Neuronal stem cell (in vitro differentiated cells): ENCODE data around the gene PAX7.
A peak's percentile ranks its signal among the peaks of the same experiment; 100 is the strongest.

Source experiments
- DNase-seq: peaks from one replicate; pipeline ENCODE4 v3.0.0-alpha.2; 2013; ENCODE audit warnings: low spot score
- H2AFZ ChIP-seq: one replicate; pipeline ENCODE4 v1.6.1; 2013; ENCODE audit warnings: mild to moderate bottlenecking, low read length, inconsistent platforms
- H2AK5ac ChIP-seq: 2 replicates; pipeline ENCODE4 v1.6.1; 2013; ENCODE audit warnings: low read depth, mild to moderate bottlenecking, inconsistent platforms, low read length, moderate library complexity, mixed read lengths
- H2BK120ac ChIP-seq: 2 replicates; pipeline ENCODE4 v1.6.1; 2013; ENCODE audit warnings: low read depth, mild to moderate bottlenecking, inconsistent platforms, low read length, moderate library complexity, mixed read lengths
- H2BK12ac ChIP-seq: one replicate; pipeline ENCODE4 v1.6.1; 2013; ENCODE audit warnings: low read length, inconsistent platforms
- H2BK15ac ChIP-seq: 2 replicates; pipeline ENCODE4 v1.6.1; 2013; ENCODE audit warnings: mild to moderate bottlenecking, low read length, inconsistent platforms, mixed read lengths
- H2BK5ac ChIP-seq: one replicate; pipeline ENCODE4 v1.6.1; 2013; ENCODE audit warnings: inconsistent platforms, mild to moderate bottlenecking, low read length, moderate library complexity
- H3K14ac ChIP-seq: one replicate; pipeline ENCODE4 v1.6.1; 2013; ENCODE audit warnings: low read length, inconsistent platforms
- H3K18ac ChIP-seq: 2 replicates; pipeline ENCODE4 v1.6.1; 2013; ENCODE audit warnings: low read length, inconsistent platforms
- H3K23ac ChIP-seq: 2 replicates; pipeline ENCODE4 v1.6.1; 2013; ENCODE audit warnings: low read depth, mild to moderate bottlenecking, mixed read lengths, low read length, inconsistent platforms; ENCODE audit not compliant: poor library complexity
- H3K27ac ChIP-seq: replicated peaks from 3 replicates; pipeline ENCODE4 v1.5.1; 2013; ENCODE audit warnings: low read length, inconsistent platforms
- H3K27me3 ChIP-seq, 3 experiments: 2 replicates each; pipeline ENCODE4 v1.6.1; 2013; ENCODE audit warnings: low read length in 3 of 3, mild to moderate bottlenecking in 2 of 3, inconsistent platforms in 1 of 3, low read depth in 1 of 3, mixed read lengths in 1 of 3, moderate library complexity in 1 of 3; ENCODE audit not compliant: control insufficient read depth in 3 of 3, insufficient read depth in 3 of 3
- H3K36me3 ChIP-seq, 2 donors: replicated peaks in 1 of 2; 2 replicates each; pipeline ENCODE4 v1.6.1; 2013; ENCODE audit warnings: low read length in 2 of 2; ENCODE audit not compliant: control insufficient read depth in 2 of 2, insufficient read depth in 2 of 2
- H3K4ac ChIP-seq: 2 replicates; pipeline ENCODE4 v1.6.1; 2013; ENCODE audit warnings: inconsistent platforms, mild to moderate bottlenecking, low read length, moderate library complexity
- H3K4me1 ChIP-seq, 2 donors: 1 replicate in 1 of 2; 2 replicates in 1 of 2; pipeline ENCODE4 v1.6.1; 2013; ENCODE audit warnings: low read length in 2 of 2, low read depth in 1 of 2; ENCODE audit not compliant: control insufficient read depth in 2 of 2, insufficient read depth in 1 of 2
- H3K4me2 ChIP-seq: one replicate; pipeline ENCODE4 v1.6.1; 2013; ENCODE audit warnings: mild to moderate bottlenecking, low read length, inconsistent platforms; ENCODE audit not compliant: insufficient read depth, poor library complexity, severe bottlenecking
- H3K4me3 ChIP-seq, 2 donors: 2 replicates each; pipeline ENCODE4 v1.5.1; 2013; ENCODE audit warnings: low read length in 2 of 2, mild to moderate bottlenecking in 2 of 2, inconsistent platforms in 1 of 2, moderate library complexity in 1 of 2
- H3K79me1 ChIP-seq: one replicate; pipeline ENCODE4 v1.6.1; 2013; ENCODE audit warnings: low read depth, mild to moderate bottlenecking, inconsistent platforms, low read length, moderate library complexity
- H3K9ac ChIP-seq: one replicate; pipeline ENCODE4 v1.6.1; 2013; ENCODE audit warnings: mild to moderate bottlenecking, low read depth, low read length, inconsistent platforms; ENCODE audit not compliant: poor library complexity
- H3K9me3 ChIP-seq, 2 donors: replicated peaks in 1 of 2; 2 replicates each; pipeline versions ENCODE3 to v1.6.1; 2013; ENCODE audit warnings: low read length in 2 of 2, mild to moderate bottlenecking in 2 of 2, inconsistent platforms in 1 of 2, low read depth in 1 of 2, mixed read lengths in 1 of 2, moderate library complexity in 1 of 2; ENCODE audit not compliant: control insufficient read depth in 2 of 2, insufficient read depth in 1 of 2
- H4K8ac ChIP-seq: one replicate; pipeline ENCODE4 v1.6.1; 2013; ENCODE audit warnings: low read depth, mild to moderate bottlenecking, inconsistent platforms, low read length, moderate library complexity
- H4K91ac ChIP-seq: one replicate; pipeline ENCODE4 v1.6.1; 2013; ENCODE audit warnings: low read length, low read depth, mild to moderate bottlenecking, inconsistent platforms; ENCODE audit not compliant: poor library complexity
- WGBS, 2 donors: extraction: QIAGEN DNeasy Blood & Tissue Kit; methylation state at CpG; one replicate each; pipeline ENCODE4 v1.1.7; 2013; ENCODE audit warnings: missing lambda C conversion rate in 2 of 2, mixed read lengths in 1 of 2; ENCODE audit not compliant: insufficient read length in 2 of 2, insufficient replicate concordance in 1 of 2; ENCODE audit errors: extremely low coverage in 2 of 2; 5-methylcytosine and 5-hydroxymethylcytosine counted together

Gene PAX7

GRCh38 chr1:18719786-18720451 lies 89.3 kb downstream of the PAX7 start:
- no peak overlapping the region for H3K4me3 ChIP-seq
- no peaks in the 10 kb centered on the region for H3K9me3 ChIP-seq
- no peak overlapping the region for H3K9ac ChIP-seq
- H2BK15ac ChIP-seq: peak overlapping the region; percentile 6
- H3K79me1 ChIP-seq: no peaks in the 10 kb centered on the region
- H3K4me1 ChIP-seq: peaks cover 0 to 37% of the 10 kb centered on the region in 2 donors
- H2AK5ac ChIP-seq: peak overlapping the region; percentile 49
- no peak overlapping the region for H4K8ac ChIP-seq
- H2BK12ac ChIP-seq: no peak overlapping the region
- WGBS, 2 donors: no CpG with 5 or more reads among the region's 9 CpGs
- H2AFZ ChIP-seq: no peak overlapping the region
- H4K91ac ChIP-seq: no peak overlapping the region
- peak overlapping the region; percentile 14 for H3K4ac ChIP-seq
- no peak overlapping the region for H2BK5ac ChIP-seq
- peaks cover 5 to 77% (median 44%) of the 10 kb centered on the region in 3 experiments for H3K27me3 ChIP-seq
- peak overlapping the region; percentile 53 for H3K18ac ChIP-seq
- H3K14ac ChIP-seq: no peak overlapping the region
- no peak overlapping the region for H2BK120ac ChIP-seq
- H3K27ac ChIP-seq: no peak overlapping the region
- H3K23ac ChIP-seq: peak overlapping the region; percentile 32
- no peak overlapping the region for H3K4me2 ChIP-seq
- no peak for DNase-seq
- no peaks in the 10 kb centered on the region for H3K36me3 ChIP-seq

DNA sequence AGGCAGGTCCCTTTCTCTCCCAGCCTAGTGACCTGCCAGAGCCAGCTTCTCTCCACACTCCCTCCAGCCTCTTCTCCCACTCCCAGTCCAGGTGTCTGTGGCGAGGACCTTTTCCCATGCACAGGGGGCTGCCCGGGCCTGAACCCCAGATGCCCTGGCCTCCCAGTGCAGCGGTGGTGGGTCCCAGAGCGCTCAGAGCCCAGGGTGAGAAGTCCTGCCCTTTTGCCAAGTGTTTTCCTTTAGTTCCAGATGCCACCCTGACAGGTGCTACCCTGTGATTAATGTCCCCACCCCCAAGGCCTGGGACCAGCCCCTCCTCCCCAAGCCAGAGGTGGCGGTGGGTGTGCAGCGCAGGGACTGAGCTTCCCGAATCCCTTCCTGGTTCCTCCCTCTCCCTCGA lies 90.4 kb downstream of the PAX7 start:
- peaks cover 0 to 44% of the 10 kb centered on the region in 2 donors for H3K4me1 ChIP-seq
- WGBS, 2 donors: no CpG with 5 or more reads among the region's 8 CpGs

DNA sequence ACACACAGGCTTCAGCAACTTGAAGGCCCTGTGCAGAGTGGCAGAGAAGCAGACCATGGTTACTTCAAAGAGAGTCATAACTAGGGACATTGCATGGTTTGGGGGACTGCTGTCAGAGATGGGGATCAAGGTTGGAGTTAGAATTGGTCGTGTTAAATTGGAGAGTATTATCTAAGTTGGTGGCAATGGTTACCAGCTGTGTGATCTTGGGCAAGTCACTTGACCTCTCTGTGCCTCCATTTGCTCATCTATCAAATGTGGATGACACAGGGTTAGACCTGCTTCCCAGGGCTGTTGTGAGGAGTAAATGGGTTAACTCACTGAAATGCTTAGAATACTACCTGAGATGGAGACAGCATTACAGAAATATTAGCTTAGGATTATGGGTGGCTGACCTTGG lies 91.1 kb downstream of the PAX7 start:
- Histone ChIP-seq H3K18ac (no peak overlapping the region), H2BK12ac (no peak overlapping the region), H3K14ac (no peak overlapping the region), H3K79me1 (no peaks in the 10 kb centered on the region), H2AFZ (no peak overlapping the region), H3K4ac (no peak overlapping the region), H3K27me3 (peaks cover 5 to 60% (median 30%) of the 10 kb centered on the region in 3 experiments), H4K91ac (no peak overlapping the region), H2BK120ac (peak overlapping the region; percentile 14), H2BK15ac (peak overlapping the region; percentile 71), H3K23ac (no peak overlapping the region), H3K27ac (no peak overlapping the region), H3K4me1 (peaks cover 0 to 45% of the 10 kb centered on the region in 2 donors), H3K9ac (no peak overlapping the region), H3K4me2 (no peak overlapping the region), H2BK5ac (peak overlapping the region; percentile 56), H2AK5ac (peak overlapping the region; percentile 93), H3K4me3 (no peak overlapping the region), H3K36me3 (no peaks in the 10 kb centered on the region), H3K9me3 (no peaks in the 10 kb centered on the region), H4K8ac (no peak overlapping the region)
- WGBS, 2 donors: no CpG with 5 or more reads among the region's 1 CpG
- DNase-seq: no peak

More for the DNA sequence above, 90.4 kb downstream of the PAX7 start:
- Histone ChIP-seq H3K4me2 (no peak overlapping the region), H3K36me3 (no peaks in the 10 kb centered on the region), H3K79me1 (no peaks in the 10 kb centered on the region), H4K8ac (no peak overlapping the region), H3K9me3 (no peaks in the 10 kb centered on the region), H2BK15ac (peak overlapping the region; percentile 71), H3K18ac (peak overlapping the region; percentile 80), H3K9ac (no peak overlapping the region), H2AK5ac (peak overlapping the region; percentile 93), H3K4ac (no peak overlapping the region), H2BK120ac (peak overlapping the region; percentile 14), H2AFZ (no peak overlapping the region), H3K4me3 (no peak overlapping the region), H4K91ac (no peak overlapping the region), H3K27ac (no peak overlapping the region), H2BK5ac (peak overlapping the region; percentile 56), H3K27me3 (peaks cover 5 to 65% (median 37%) of the 10 kb centered on the region in 3 experiments), H3K14ac (no peak overlapping the region), H3K23ac (no peak overlapping the region), H2BK12ac (no peak overlapping the region)
- DNase-seq: no peak

GRCh38 chr1:18722270-18722669 lies 91.6 kb downstream of the PAX7 start:
- Histone ChIP-seq H2AK5ac (no peak overlapping the region), H2BK12ac (no peak overlapping the region), H3K27ac (no peak overlapping the region), H3K27me3 (peaks cover 4 to 57% (median 26%) of the 10 kb centered on the region in 3 experiments), H2BK120ac (no peak overlapping the region), H3K18ac (no peak overlapping the region), H3K9ac (no peak overlapping the region), H3K36me3 (no peaks in the 10 kb centered on the region), H3K4me3 (no peak overlapping the region), H3K4ac (no peak overlapping the region), H2BK15ac (no peak overlapping the region), H3K4me2 (no peak overlapping the region), H3K14ac (no peak overlapping the region), H3K79me1 (no peaks in the 10 kb centered on the region), H3K23ac (no peak overlapping the region), H3K4me1 (peaks cover 0 to 44% of the 10 kb centered on the region in 2 donors), H4K91ac (no peak overlapping the region), H3K9me3 (no peaks in the 10 kb centered on the region), H2BK5ac (no peak overlapping the region), H2AFZ (no peak overlapping the region), H4K8ac (no peak overlapping the region)
- no peak for DNase-seq
- no CpG with 5 or more reads among the region's 19 CpGs for WGBS, 2 donors
